ENCODE results near the gene TSPAN32. TPM values are rescaled to one million over a fixed set of nuclear protein-coding genes. Genes with fewer than 3 reads are reported as not detected.

The TSPAN32 gene
- total RNA-seq, 3 donors from 2014 or later (not counting 1 experiment from before 2014, with no cell fraction given), result 268 to 327 (median 299) TPM

- Histone ChIP-seq H3K27ac (ENCODE audit: low read length) (no peak overlapping the region), H3K36me3 (ENCODE audit: control insufficient read depth, insufficient read depth, low read length) (no peaks in the 10 kb centered on the region), H3K4me1 (ENCODE audit: control insufficient read depth, insufficient read depth, low read length) (peaks cover 57% of the 10 kb centered on the region), H3K9me3 (ENCODE audit: control insufficient read depth, insufficient read depth, low read length) (no peaks in the 10 kb centered on the region), H3K27me3 (ENCODE audit: control insufficient read depth, insufficient read depth, low read length) (no peaks in the 10 kb centered on the region), H3K4me3 (ENCODE audit: low read length) (no peak overlapping the region)
- Mint-ChIP-seq H3K4me1 (peaks cover 15 to 53% of the 10 kb centered on the region in 2 donors), H3K36me3 (no peaks in the 10 kb centered on the region), H3K4me3 (no peak overlapping the region), H3K27me3 (ENCODE audit: low read depth in 2 of 2) (peaks cover 0 to 5% of the 10 kb centered on the region in 2 donors), H3K9me3 (no peaks in the 10 kb centered on the region), H3K27ac (peak overlapping the region; percentile 24 to 64)
- 75% methylated on average over 3 of the region's 3 CpGs for WGBS (ENCODE audit: insufficient coverage)
- intact Hi-C loops (cut with micrococcal nuclease), result no loop called here
- TF ChIP-seq, protein P1, sequence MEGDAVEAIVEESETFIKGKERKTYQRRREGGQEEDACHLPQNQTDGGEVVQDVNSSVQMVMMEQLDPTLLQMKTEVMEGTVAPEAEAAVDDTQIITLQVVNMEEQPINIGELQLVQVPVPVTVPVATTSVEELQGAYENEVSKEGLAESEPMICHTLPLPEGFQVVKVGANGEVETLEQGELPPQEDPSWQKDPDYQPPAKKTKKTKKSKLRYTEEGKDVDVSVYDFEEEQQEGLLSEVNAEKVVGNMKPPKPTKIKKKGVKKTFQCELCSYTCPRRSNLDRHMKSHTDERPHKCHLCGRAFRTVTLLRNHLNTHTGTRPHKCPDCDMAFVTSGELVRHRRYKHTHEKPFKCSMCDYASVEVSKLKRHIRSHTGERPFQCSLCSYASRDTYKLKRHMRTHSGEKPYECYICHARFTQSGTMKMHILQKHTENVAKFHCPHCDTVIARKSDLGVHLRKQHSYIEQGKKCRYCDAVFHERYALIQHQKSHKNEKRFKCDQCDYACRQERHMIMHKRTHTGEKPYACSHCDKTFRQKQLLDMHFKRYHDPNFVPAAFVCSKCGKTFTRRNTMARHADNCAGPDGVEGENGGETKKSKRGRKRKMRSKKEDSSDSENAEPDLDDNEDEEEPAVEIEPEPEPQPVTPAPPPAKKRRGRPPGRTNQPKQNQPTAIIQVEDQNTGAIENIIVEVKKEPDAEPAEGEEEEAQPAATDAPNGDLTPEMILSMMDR (IDR thresholded peaks at IDR 0.05), result no peak
- peak in 1 of 2 donors; percentile 9 for DNase-seq
- ATAC-seq, result no peak
Measured at GRCh38 chr11:2316963-2317244, 15.1 kb downstream of the TSPAN32 start.

DNA sequence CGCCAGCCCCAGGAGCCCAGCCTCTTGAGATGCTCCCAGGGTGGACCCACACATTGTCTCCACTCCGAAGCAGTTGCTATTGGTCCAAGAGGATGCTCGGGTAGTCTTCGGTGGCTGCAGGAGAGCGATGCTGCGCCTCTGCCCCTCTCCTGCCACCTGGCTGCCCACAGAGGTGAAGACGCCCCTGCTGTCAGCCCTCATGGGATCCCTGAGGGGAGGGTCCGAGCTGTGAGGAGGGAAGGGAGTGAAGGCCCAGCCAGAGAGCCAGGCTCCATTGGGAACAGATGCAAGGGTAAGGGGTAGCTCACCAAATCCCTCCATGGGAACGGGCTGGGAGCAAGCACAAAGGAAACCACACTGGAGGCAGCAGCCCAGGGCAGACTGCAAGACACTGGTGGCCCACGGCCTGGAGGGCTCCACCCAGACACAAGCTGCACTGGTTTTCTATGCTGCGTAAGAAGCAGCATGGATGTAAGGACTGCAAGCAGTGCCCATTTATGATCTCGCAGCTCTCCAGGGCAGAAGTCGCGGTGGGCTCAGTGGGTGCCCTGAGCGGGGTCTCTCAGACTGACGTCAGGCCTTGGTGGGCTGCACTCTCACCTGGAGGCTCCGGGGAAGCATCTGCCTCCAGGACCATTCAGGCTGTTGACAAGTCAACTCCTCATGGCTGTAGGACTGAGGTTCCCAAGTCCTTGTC, 15.7 kb downstream of the TSPAN32 start:
- TF ChIP-seq, protein P1 (IDR thresholded peaks at IDR 0.05), result no peak
- Histone ChIP-seq H3K4me1 (ENCODE audit: control insufficient read depth, insufficient read depth, low read length) (peaks cover 56% of the 10 kb centered on the region), H3K36me3 (ENCODE audit: control insufficient read depth, insufficient read depth, low read length) (no peaks in the 10 kb centered on the region), H3K27me3 (ENCODE audit: control insufficient read depth, insufficient read depth, low read length) (no peaks in the 10 kb centered on the region), H3K27ac (ENCODE audit: low read length) (no peak overlapping the region), H3K9me3 (ENCODE audit: control insufficient read depth, insufficient read depth, low read length) (no peaks in the 10 kb centered on the region), H3K4me3 (ENCODE audit: low read length) (no peak overlapping the region)
- WGBS (ENCODE audit: insufficient coverage), result 88% methylated on average over 17 of the region's 17 CpGs
- Mint-ChIP-seq H3K36me3 (no peaks in the 10 kb centered on the region), H3K27me3 (ENCODE audit: low read depth in 2 of 2) (peaks cover 0 to 11% of the 10 kb centered on the region in 2 donors), H3K27ac (peak overlapping the region; percentile 24 to 64), H3K4me1 (peaks cover 15 to 48% of the 10 kb centered on the region in 2 donors), H3K9me3 (no peaks in the 10 kb centered on the region), H3K4me3 (no peak overlapping the region)
- ATAC-seq (peak in 2 of 3 donors; percentile 24 to 38), DNase-seq (peak in 1 of 2 donors; percentile 11)
- intact Hi-C loops (cut with micrococcal nuclease), result no loop called here

- no peak overlapping the region for H3K27ac Mint-ChIP-seq
- intact Hi-C loops (cut with micrococcal nuclease), result no loop called here
Measured at GRCh38 chr11:2318123-2318522, 16.3 kb downstream of the TSPAN32 start.

More at GRCh38 chr11:2318123-2318522, 16.3 kb downstream of the TSPAN32 start:
- Histone ChIP-seq H3K4me1 (ENCODE audit: control insufficient read depth, insufficient read depth, low read length) (peaks cover 49% of the 10 kb centered on the region), H3K36me3 (ENCODE audit: control insufficient read depth, insufficient read depth, low read length) (no peaks in the 10 kb centered on the region), H3K27me3 (ENCODE audit: control insufficient read depth, insufficient read depth, low read length) (no peaks in the 10 kb centered on the region), H3K27ac (ENCODE audit: low read length) (no peak overlapping the region), H3K4me3 (ENCODE audit: low read length) (no peak overlapping the region), H3K9me3 (ENCODE audit: control insufficient read depth, insufficient read depth, low read length) (no peaks in the 10 kb centered on the region)
- Mint-ChIP-seq H3K27me3 (ENCODE audit: low read depth in 2 of 2) (peaks cover 0 to 17% of the 10 kb centered on the region in 2 donors), H3K4me1 (peaks cover 15 to 43% of the 10 kb centered on the region in 2 donors), H3K4me3 (no peak overlapping the region), H3K36me3 (no peaks in the 10 kb centered on the region), H3K9me3 (peaks cover 0 to 2% of the 10 kb centered on the region in 2 donors)
- TF ChIP-seq, protein P1 (IDR thresholded peaks at IDR 0.05), result no peak
- ATAC-seq (no peak), DNase-seq (no peak)
- WGBS (ENCODE audit: insufficient coverage), result 89% methylated on average over 4 of the region's 4 CpGs
